HT1080 (cell line): ENCODE data around the gene HOTAIR. TPM values are rescaled to one million over a fixed set of nuclear protein-coding genes. Genes with fewer than 3 reads are reported as not detected.

Experiments used
- DNase-seq: peaks from one replicate; pipeline ENCODE4 v3.0.0-alpha.2; 2015; ENCODE audit warnings: low read depth
- total RNA-seq: library from RNA; depleted of rRNA; stranded (reverse); fragments of >200 nt; shearing (Covaris generic); gene quantifications from 2 replicates; pipeline ENCODE4 v1.2.3, GENCODE V29; 2014

HOTAIR gene
- total RNA-seq, 1 experiment from 2014 or later: 0.88 TPM

- no peak for DNase-seq
These were observed 11.7 kb downstream of the HOTAIR start for GRCh38 chr12:53963005-53963404.

GRCh38 chr12:53961025-53961761, 13.6 kb downstream of the HOTAIR start:
- DNase-seq: no peak

GRCh38 chr12:53960187-53961024, 14.3 kb downstream of the HOTAIR start:
- no peak for DNase-seq

GRCh38 chr12:53959314-53959713, 15.4 kb downstream of the HOTAIR start:
- no peak for DNase-seq

- DNase-seq: no peak
These were observed 16.6 kb downstream of the HOTAIR start for GRCh38 chr12:53958128-53958527.

- DNase-seq: no peak
These were observed 17.7 kb downstream of the HOTAIR start for GRCh38 chr12:53956914-53957536.

GRCh38 chr12:53956251-53956887, 18.4 kb downstream of the HOTAIR start:
- no peak for DNase-seq

GRCh38 chr12:53955776-53956250, 18.9 kb downstream of the HOTAIR start:
- DNase-seq: no peak

- no peak for DNase-seq
These were observed 19.5 kb downstream of the HOTAIR start for GRCh38 chr12:53955036-53955775.

- DNase-seq: no peak
These were observed 20.1 kb downstream of the HOTAIR start, which contains the start of gene HOXC12 for GRCh38 chr12:53954694-53955035. TSS of gene HOXC12 (plus strand) at chr12:53954903. CDS start at chr12:53954930, 27 bp downstream.

- no peak for DNase-seq
These were observed 20.7 kb downstream of the HOTAIR start for GRCh38 chr12:53953831-53954693.

GRCh38 chr12:53952871-53953734, 21.7 kb downstream of the HOTAIR start:
- DNase-seq: no peak

- DNase-seq: no peak
These were observed 22.4 kb downstream of the HOTAIR start for GRCh38 chr12:53952335-53952694.

- DNase-seq: no peak
These were observed 23.0 kb downstream of the HOTAIR start for GRCh38 chr12:53951577-53952334.

- DNase-seq: no peak
These were observed 23.8 kb downstream of the HOTAIR start for GRCh38 chr12:53950789-53951576.

GRCh38 chr12:53950437-53950773, 24.3 kb downstream of the HOTAIR start:
- no peak for DNase-seq

GRCh38 chr12:53949631-53950436, 24.9 kb downstream of the HOTAIR start:
- no peak for DNase-seq
